ENCODE measurements around the gene EEFSEC.

Gene EEFSEC

DNA sequence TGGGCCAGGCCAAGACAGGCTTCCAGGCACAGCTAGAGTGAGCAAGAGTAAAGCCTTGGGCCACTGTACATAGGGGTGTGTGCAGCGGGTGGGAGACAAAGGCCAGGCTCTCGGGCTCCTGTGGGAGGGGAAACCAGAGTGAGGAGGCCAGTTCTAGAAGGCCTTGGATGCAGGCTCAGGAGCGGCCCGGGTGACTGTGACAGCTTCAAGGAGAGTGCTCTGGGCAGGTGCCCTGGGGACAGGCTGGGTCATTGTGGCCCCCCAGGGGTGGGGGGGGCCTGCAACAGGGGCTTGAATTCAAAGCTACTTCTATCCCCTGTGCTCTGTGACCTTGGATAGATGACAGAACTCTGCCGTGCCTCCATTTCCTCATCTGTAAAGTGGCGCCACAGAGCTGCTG, 204.3 kb downstream of the EEFSEC start:
- H3K4me3 ChIP-seq (ENCODE audit: low read length) = no peak overlapping the region
- no peak for DNase-seq (ENCODE audit: low read depth)
- TF ChIP-seq, protein P1, sequence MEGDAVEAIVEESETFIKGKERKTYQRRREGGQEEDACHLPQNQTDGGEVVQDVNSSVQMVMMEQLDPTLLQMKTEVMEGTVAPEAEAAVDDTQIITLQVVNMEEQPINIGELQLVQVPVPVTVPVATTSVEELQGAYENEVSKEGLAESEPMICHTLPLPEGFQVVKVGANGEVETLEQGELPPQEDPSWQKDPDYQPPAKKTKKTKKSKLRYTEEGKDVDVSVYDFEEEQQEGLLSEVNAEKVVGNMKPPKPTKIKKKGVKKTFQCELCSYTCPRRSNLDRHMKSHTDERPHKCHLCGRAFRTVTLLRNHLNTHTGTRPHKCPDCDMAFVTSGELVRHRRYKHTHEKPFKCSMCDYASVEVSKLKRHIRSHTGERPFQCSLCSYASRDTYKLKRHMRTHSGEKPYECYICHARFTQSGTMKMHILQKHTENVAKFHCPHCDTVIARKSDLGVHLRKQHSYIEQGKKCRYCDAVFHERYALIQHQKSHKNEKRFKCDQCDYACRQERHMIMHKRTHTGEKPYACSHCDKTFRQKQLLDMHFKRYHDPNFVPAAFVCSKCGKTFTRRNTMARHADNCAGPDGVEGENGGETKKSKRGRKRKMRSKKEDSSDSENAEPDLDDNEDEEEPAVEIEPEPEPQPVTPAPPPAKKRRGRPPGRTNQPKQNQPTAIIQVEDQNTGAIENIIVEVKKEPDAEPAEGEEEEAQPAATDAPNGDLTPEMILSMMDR (conservative IDR thresholded peaks at IDR 0.05; ENCODE audit: low read depth, low read length) = no peak

DNA sequence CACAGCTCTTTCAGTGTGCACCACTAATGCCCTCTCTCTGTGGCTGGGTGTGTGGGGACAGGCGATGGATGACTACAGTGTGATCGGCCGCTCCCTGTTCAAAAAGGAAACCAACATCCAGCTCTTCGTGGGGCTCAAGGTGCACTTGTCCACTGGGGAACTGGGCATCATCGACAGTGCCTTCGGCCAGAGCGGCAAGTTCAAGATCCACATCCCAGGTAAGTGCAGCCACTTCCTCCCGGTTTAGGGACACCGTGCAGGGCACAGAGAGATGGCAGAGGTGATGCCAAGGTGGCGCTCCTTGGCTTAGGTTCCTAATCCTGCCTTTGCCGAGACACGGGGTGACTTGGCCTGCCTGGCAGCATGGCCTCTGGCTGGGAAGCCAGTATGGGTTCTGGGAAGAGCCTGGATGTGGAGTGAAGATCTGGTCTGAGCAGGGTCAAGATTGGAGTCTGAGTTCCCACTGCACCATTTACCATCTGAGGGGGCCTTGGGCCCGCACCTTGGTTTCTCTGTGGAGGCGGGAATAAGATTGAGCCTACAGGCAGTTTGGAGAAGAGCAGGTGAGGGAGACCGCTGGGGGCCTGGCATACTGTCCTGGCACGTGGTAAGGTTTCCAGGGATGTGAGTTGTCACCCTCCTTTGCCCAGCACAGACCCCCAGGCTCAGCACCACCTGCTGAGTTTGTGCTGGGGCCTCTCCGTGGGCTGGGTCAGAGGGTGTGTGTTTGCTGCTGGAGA, 205.0 kb downstream of the EEFSEC start:
- no peak for DNase-seq (ENCODE audit: low read depth)

DNA sequence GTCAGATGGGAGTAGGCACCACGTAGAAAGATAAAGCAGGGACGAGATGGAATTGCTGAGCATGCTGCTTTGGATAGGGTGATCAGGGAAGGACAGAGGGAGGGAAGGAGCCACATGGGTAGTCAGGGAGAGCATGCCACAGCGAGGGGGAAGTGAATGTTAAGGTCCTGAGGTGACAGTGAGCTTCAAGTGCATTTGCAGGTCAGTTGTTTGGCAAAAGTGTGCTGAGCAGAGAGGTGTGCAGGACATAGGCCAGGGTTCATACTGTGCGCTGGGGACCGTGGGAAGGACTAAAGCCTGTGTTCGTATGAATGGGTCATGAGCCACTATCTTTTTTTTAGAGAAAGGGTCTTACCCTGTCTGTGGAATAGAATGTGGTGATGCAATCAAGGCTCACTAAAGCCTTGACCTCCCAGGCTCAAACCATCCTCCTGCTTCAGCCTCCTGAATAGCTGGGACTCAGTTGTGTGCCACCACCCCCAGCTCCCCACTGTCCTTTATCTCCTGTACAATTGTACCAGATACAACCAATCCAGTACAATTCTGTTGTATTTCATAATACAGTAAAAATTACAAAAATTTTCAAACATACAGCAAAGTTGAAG, 205.9 kb downstream of the EEFSEC start:
- TF ChIP-seq, protein P1 (conservative IDR thresholded peaks at IDR 0.05; ENCODE audit: low read depth, low read length) = no peak
- DNase-seq (ENCODE audit: low read depth) = no peak
- no peak overlapping the region for H3K4me3 ChIP-seq (ENCODE audit: low read length)

More for the DNA sequence above, 205.0 kb downstream of the EEFSEC start:
- H3K4me3 ChIP-seq (ENCODE audit: low read length) = no peak overlapping the region
- TF ChIP-seq, protein P1 (conservative IDR thresholded peaks at IDR 0.05; ENCODE audit: low read depth, low read length) = no peak

DNA sequence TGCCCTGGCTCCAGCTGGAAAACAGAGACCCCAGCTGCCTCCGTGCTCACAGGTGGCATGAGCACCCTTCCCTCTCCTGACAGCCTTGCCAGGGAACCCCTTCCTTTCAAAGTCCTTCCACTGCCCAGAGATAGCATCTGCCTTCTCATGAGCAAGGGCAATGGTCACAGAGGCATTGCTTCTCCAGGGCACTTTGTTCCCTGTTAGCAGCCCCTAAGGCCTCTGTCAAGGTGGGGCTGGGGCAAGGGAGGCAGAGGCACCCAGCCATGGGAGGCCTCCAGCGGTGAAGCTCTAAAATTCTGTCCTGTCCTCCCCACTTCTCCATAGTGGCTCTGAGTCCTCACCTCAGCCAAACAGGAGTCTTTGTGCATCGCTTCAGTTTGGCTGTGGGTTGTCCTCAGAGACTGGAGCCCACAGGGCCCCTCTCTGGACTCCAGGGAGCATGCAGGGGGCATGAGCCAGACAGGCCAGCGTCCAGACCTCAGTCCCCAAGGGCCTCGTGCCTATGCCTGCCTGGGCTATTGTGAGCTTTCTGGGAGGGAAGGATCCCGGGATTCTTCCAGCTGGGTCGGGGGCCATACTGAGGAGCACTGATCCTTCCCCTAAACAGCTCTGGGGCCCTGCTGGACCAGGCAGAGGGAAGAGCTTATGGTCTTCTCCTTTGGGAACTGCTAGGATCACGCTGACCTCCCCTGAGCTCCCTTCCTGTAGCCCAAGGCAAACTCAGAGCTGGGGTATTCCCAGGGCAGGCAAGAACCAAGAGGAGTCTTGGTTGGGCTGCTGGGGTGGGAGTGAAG, 206.8 kb downstream of the EEFSEC start:
- no peak overlapping the region for H3K4me3 ChIP-seq (ENCODE audit: low read length)
- DNase-seq (ENCODE audit: low read depth) = no peak
- TF ChIP-seq, protein P1 (conservative IDR thresholded peaks at IDR 0.05; ENCODE audit: low read depth, low read length) = no peak

DNA sequence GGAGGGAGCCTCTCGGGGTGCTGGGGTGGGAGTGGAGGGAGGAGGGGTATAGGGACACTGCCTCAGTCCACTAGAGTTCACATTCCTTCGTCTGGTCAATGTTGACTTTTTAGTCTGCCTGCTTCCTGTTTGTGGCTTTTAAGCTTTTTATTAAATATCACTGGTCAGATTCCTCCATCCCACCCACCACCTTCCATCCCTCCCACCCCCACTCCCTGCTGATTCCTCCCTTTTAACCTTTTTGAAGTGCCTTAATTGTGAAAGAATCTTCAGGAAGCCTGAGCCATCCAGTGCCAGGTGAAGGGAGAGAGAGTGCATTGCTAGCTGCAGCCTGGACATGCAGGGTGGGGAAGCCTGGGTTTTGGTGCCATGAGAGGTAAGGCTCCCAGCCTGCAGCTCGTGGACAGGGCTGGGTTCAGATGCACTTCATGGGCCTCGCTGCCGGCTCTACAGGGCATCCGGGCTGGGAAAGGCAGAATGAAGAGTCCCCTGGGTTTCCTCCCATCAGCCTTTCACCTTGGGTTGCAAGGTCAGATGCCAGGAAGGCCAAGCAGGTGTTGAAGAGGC, 207.5 kb downstream of the EEFSEC start:
- DNase-seq (ENCODE audit: low read depth) = no peak
- TF ChIP-seq, protein P1 (conservative IDR thresholded peaks at IDR 0.05; ENCODE audit: low read depth, low read length) = no peak
- H3K4me3 ChIP-seq (ENCODE audit: low read length) = no peak overlapping the region

DNA sequence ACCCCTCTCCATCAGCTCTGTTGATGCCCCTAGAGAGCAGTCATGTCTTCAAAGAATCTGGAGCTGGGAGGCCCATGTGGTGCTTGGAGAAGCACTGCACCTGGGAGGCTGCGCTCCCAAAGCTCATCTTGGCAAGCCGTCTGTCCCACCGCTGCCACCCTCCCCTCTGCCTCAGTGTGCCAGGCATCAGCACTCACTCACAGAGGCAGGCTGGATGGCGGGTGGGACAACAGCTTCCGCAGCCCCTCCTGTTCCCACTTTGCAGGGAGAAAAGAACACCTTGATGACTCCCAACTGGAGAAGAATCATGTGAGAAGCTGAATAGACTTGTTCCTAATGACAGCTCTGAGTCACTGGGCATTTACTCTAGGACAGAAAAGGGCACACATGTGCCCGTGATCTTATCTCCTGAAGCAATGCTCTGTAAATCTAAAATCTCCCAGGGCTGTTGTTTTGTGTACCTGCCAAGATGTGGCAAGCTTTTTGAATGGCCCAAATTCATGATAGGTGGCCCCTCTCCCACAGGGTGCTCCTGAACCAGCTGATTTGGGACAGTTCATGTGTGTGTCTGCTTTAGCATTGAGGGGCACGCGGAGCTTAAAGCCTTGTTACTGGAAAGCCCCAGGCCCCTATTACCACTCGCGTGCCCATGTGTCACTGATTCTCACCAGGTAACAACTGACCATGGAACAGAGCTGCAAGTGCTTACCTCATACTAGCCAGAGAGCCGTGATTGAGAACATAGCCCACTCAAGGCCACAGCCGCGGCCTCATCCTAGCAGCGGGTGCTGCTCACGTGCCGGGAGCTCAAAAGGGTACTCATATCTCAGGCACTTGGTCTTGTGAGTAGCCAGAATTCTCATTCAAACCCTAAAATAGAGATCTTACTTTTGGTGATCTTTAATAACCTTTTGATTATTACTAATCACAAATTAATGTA, 209.0 kb downstream of the EEFSEC start:
- no peak for DNase-seq (ENCODE audit: low read depth)
- H3K4me3 ChIP-seq (ENCODE audit: low read length) = no peak overlapping the region
- TF ChIP-seq, protein P1 (conservative IDR thresholded peaks at IDR 0.05; ENCODE audit: low read depth, low read length) = no peak

Measured in retinal pigment epithelial cell (primary cell).